ENCODE data around the gene FUOM.
A peak's percentile ranks its signal among the peaks of the same experiment; 100 is the strongest.

- TF ChIP-seq CTCF (conservative IDR thresholded peaks at IDR 0.05; ENCODE audit: low read depth, low read length) (peak; percentile 35; the same call in 1 of the 2 replicates), EZH2phosphoT487 (IDR thresholded peaks at IDR 0.05; ENCODE audit: borderline replicate concordance, low read length) (no peak), EZH2 (IDR thresholded peaks at IDR 0.05; ENCODE audit: low read length, unreplicated experiment) (no peak)
Measured at GRCh38 chr10:133327651-133328357, 30.0 kb downstream of the FUOM start.
